BJ (cell line): ENCODE results near the gene GOLGA7B. TPM values are rescaled to one million over a fixed set of nuclear protein-coding genes. Genes with fewer than 3 reads are reported as not detected.
"Not testable (repeated sequence)": the region's sequence is repeated elsewhere in the genome, so short reads cannot be mapped to it uniquely, and the experiment has no call there.

ENCODE experiments used
- CTCF ChIA-PET: fragments of 350-600 bp; formaldehyde crosslinking; extraction: SDS; loops from one replicate; lab custom pipeline; 2021; ENCODE audit warnings: antibody characterized with exemption, inconsistent platforms; lab: Yijun Ruan, JAX
- POLR2A ChIA-PET: fragments of 300-600 bp; sonication (Branson Sonifier 250); formaldehyde crosslinking; extraction: SDS; loops from one replicate; lab custom pipeline; 2021; ENCODE audit warnings: antibody characterized with exemption; lab: Charles Lee
- DNase-seq: peaks from one replicate; pipeline ENCODE4 v3.0.0-alpha.2; 2011; ENCODE audit warnings: low read depth
- H3K27me3 ChIP-seq: 2 replicates; pipeline ENCODE4 v1.6.0; 2011; ENCODE audit warnings: low read length; ENCODE audit not compliant: control insufficient read depth, insufficient read depth
- H3K36me3 ChIP-seq: 2 replicates; pipeline ENCODE4 v1.5.1; 2011; ENCODE audit warnings: low read length; ENCODE audit not compliant: control insufficient read depth, insufficient read depth
- H3K4me3 ChIP-seq: 2 replicates; pipeline ENCODE4 v1.5.1; 2011; ENCODE audit warnings: low read depth, mild to moderate bottlenecking, control low read depth, low read length
- polyA plus RNA-seq: library from polyadenylated mRNA; depleted of rRNA; stranded (reverse); fragments of >200 nt; gene quantifications from 2 replicates; pipeline ENCODE4 v1.2.3, GENCODE V29; 2011
- TF ChIP-seq, protein P1 (sequence below): IDR thresholded peaks from 2 replicates; pipeline ENCODE4 v1.5.1; 2011; ENCODE audit warnings: low read depth, mild to moderate bottlenecking, control low read depth, inconsistent platforms, low read length, moderate library complexity; ENCODE audit not compliant: insufficient read depth

The GOLGA7B gene
- polyA plus RNA-seq, 1 experiment: 0.01 TPM

DNA sequence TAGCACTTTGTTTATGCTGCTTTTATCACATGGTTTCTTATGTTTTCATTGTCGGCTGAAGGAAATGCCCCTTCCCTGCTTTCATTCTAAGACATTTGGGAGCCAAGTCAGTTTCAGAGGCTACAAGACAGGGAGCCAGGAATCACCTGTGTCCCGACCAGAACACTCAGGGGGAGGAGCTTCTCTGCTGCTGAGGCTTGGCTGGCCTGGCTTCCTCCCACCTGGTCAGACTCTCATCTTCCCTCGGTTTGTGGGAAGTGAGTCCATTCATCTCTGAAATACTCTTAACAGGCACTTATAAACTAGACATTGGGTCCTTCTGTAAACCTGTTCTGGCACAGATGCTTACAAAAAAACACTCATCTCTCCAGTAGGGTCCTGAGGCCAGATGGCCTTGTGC is 19.6 kb upstream of the GOLGA7B start:
- H3K4me3 ChIP-seq: no peak overlapping the region
- CTCF ChIA-PET: interaction anchor here (1.0 kb wide), 1 partner anchor 212 kb away, joined by 3 read pairs; no protein-coding TSS in a partner anchor
- no peaks in the 10 kb centered on the region for H3K36me3 ChIP-seq
- POLR2A ChIA-PET: no interaction called here
- H3K27me3 ChIP-seq: peaks cover 8% of the 10 kb centered on the region
- TF ChIP-seq, protein P1, sequence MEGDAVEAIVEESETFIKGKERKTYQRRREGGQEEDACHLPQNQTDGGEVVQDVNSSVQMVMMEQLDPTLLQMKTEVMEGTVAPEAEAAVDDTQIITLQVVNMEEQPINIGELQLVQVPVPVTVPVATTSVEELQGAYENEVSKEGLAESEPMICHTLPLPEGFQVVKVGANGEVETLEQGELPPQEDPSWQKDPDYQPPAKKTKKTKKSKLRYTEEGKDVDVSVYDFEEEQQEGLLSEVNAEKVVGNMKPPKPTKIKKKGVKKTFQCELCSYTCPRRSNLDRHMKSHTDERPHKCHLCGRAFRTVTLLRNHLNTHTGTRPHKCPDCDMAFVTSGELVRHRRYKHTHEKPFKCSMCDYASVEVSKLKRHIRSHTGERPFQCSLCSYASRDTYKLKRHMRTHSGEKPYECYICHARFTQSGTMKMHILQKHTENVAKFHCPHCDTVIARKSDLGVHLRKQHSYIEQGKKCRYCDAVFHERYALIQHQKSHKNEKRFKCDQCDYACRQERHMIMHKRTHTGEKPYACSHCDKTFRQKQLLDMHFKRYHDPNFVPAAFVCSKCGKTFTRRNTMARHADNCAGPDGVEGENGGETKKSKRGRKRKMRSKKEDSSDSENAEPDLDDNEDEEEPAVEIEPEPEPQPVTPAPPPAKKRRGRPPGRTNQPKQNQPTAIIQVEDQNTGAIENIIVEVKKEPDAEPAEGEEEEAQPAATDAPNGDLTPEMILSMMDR: no peak
- DNase-seq: no peak

DNA sequence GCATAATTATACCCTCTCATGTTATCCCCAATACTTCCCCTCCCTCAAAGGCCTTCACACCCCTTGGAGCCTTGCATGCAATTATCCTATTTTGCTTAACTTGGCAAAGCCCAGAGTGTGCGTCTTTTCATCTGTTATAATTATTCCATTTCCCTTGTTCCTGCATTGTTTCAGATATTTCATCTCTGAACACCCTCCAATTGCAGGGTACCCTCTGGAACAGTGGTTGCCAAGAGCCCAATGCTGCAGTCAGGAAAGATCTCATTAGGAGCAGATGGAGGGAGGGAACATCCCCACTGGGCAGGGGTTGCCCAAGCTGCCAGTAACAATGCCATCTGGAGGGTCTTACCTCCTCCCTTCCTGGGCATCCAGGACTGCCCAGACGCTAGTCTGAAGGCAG is 18.4 kb upstream of the GOLGA7B start:
- TF ChIP-seq, protein P1: no peak
- DNase-seq: no peak
- Histone ChIP-seq H3K27me3 (peaks cover 8% of the 10 kb centered on the region), H3K36me3 (no peaks in the 10 kb centered on the region), H3K4me3 (no peak overlapping the region)
- CTCF ChIA-PET: no interaction called here
- POLR2A ChIA-PET: no interaction called here

DNA sequence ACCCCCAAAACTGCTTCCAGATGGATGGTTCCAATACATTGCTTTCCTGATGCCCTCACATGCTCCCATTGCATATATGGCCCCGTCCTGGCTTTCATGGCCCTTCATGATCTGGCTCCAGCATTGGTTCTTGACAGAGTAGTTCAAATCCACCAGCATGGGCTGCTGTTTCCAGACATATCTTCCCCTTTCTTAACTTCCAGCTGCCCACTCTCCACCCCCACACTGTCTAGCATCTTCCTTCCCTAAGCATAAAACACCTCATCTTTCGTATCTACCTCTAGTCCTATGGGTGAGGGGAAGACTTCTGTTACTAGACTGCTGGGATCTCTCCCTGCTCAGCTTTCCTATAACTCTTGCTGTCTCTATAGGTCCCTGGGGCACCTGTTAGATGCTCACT is 13.2 kb upstream of the GOLGA7B start:
- ChIA-PET POLR2A (no interaction called here), CTCF (no interaction called here)
- peaks cover 8% of the 10 kb centered on the region for H3K27me3 ChIP-seq
- no peak for DNase-seq
- no peaks in the 10 kb centered on the region for H3K36me3 ChIP-seq
- no peak overlapping the region for H3K4me3 ChIP-seq
- TF ChIP-seq, protein P1: no peak

DNA sequence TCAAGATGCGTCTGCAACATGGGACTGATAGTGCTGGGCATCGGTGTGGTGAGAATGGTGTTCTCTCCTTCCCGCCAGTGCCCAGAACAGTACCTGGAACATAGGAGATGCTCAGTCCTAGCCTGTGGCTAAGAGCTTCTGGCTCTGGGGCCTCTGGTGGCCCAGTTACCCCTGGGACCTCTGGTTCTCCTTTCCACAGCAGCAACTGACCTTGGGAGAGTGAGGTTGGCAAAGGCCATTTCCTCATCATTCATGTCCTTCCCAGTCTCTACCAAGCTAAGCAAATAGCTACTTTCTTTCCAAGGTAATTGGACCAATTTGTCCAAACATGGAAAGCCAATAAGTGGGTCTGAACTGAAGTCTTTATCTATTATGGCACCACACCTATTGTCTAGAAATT is 11.6 kb upstream of the GOLGA7B start:
- Histone ChIP-seq H3K27me3 (peaks cover 6% of the 10 kb centered on the region; the same call in 1 of the 2 replicates), H3K4me3 (no peak overlapping the region), H3K36me3 (no peaks in the 10 kb centered on the region)
- TF ChIP-seq, protein P1: no peak
- no peak for DNase-seq
- ChIA-PET POLR2A (no interaction called here), CTCF (no interaction called here)

DNA sequence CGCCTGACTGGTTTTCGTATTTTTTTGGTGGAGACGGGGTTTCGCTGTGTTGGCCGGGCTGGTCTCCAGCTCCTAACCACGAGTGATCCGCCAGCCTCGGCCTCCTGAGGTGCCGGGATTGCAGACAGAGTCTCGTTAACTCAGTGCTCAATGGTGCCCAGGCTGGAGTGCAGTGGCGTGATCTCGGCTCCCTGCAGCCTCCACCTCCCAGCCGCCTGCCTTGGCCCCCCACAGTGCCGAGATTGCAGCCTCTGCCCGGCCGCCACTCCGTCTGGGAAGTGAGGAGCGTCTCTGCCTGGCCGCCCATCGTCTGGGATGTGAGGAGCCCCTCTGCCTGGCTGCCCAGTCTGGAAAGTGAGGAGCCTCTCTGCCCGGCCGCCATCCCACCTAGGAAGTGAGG is 8.5 kb upstream of the GOLGA7B start:
- DNase-seq, H3K36me3 ChIP-seq, H3K4me3 ChIP-seq, POLR2A ChIA-PET, CTCF ChIA-PET, H3K27me3 ChIP-seq: not testable (repeated sequence)

DNA sequence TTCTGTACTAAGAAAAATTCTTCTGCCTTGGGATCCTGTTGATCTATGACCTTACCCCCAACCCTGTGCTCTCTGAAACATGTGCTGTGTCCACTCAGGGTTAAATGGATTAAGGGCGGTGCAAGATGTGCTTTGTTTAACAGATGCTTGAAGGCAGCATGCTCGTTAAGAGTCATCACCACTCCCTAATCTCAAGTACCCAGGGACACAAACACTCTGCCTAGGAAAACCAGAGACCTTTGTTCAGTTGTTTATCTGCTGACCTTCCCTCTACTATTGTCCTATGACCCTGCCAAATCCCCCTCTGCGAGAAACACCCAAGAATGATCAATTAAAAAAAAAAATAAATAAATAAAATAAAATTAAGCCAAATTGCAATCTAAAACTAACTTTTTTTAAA is 7.5 kb upstream of the GOLGA7B start:
- H3K4me3 ChIP-seq, H3K36me3 ChIP-seq, POLR2A ChIA-PET, DNase-seq, CTCF ChIA-PET: not testable (repeated sequence)
- H3K27me3 ChIP-seq: peaks cover 10% of the 10 kb centered on the region; the same call in 1 of the 2 replicates
